Right cardiac atrium (tissue), 5 donors: ENCODE results near the gene IRF3. TPM values are rescaled to one million over a fixed set of nuclear protein-coding genes. Genes with fewer than 3 reads are reported as not detected.

ENCODE experiments used
- ATAC-seq, 2 donors: fragments of 200-7000 bp; cut with Tn5 transposase; one replicate each; pipeline versions ENCODE4 v1.8.0 to v1.9.1; 2020; ENCODE audit warnings: moderate library complexity in 2 of 2, mild to moderate bottlenecking in 1 of 2
- DNase-seq, 3 donors: peaks; one replicate each; pipeline ENCODE4 v3.0.0-alpha.2; 2020
- H3K27ac ChIP-seq: one replicate; pipeline ENCODE4 v1.5.1; 2013; ENCODE audit warnings: mild to moderate bottlenecking, low read length, control low read depth, moderate library complexity
- H3K27me3 ChIP-seq: one replicate; pipeline ENCODE4 v1.6.1; 2013; ENCODE audit not compliant: control insufficient read depth, insufficient read depth
- H3K4me1 ChIP-seq: one replicate; pipeline ENCODE4 v1.6.1; 2013; ENCODE audit warnings: low read length; ENCODE audit not compliant: control insufficient read depth, insufficient read depth
- H3K4me3 ChIP-seq: one replicate; pipeline ENCODE4 v1.5.1; 2013; ENCODE audit warnings: low read length, control low read depth
- H3K9me3 ChIP-seq: one replicate; pipeline ENCODE4 v1.6.1; 2013; ENCODE audit warnings: low read length; ENCODE audit not compliant: control insufficient read depth
- WGBS: extraction: QIAGEN DNeasy Blood & Tissue Kit; methylation state at CpG from one replicate; pipeline ENCODE4 v1.1.7; 2013; 5-methylcytosine and 5-hydroxymethylcytosine counted together
- intact Hi-C, 4 donors: fragments of 100-400 bp; cut with DNase I; formaldehyde crosslinking; loops; one replicate each; pipeline versions ENCODE4 v1.11.0 to v1.14.0; 2022 to 2023
- microRNA-seq, 2 donors: library from miRNA; unstranded; fragments of <30 nt; microRNA quantifications; one replicate each; pipeline ENCODE4 v1.2.0, GENCODE V29; 2020 to 2021
- polyA plus RNA-seq: library from polyadenylated mRNA; stranded (reverse); fragments of 200-250 nt; gene quantifications from one replicate; pipeline ENCODE4 v1.2.3, GENCODE V29; 2013
- total RNA-seq, 4 donors: library from RNA; stranded (reverse); fragmentation: NEBNext Ultra II Directional; extraction: Animal tissue kit (Norgen Biotek cat#: 25700); gene quantifications; one replicate each; pipeline ENCODE4 v1.2.1, GENCODE V29; 2021
- donor health status: healthy with polysubstance abuse.
- donor health status: DM: no; HTN: yes; CAD: no.
- donor health status: DM: no; HTN: no; CAD: no.
- donor health status: DM: no; HTN: yes; CAD: no; lungs with severe emphysema.
- donor health status: DM: yes; HTN: yes; CAD: no.

The IRF3 gene
- total and polyA plus RNA-seq, 5 donors, result 34.1 to 58.0 (median 39.6) TPM

DNA sequence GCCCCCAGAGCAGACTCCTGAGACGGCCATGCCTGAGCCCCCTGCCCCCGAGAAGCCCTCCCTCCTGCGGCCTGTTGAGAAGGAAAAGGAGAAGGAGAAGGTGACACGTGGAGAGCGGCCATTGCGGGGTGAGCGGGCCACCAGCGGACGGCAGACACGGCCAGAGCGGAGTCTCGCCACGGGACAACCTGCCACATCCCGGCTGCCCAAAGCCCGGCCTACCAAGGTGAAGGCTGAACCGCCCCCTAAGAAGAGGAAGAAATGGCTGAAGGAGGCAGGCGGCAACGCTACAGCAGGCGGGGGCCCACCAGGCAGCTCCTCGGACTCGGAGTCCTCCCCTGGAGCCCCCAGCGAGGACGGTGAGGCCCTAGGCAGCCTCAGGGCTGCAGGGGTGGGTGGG lies 49.8 kb downstream of the IRF3 start:
- H3K27ac ChIP-seq, result no peak overlapping the region
- ATAC-seq (no peak), DNase-seq (peak in 2 of 3 donors; percentile 42 to 51)
- no peak overlapping the region for H3K4me3 ChIP-seq
- intact Hi-C loops, result no loop called here
- H3K9me3 ChIP-seq, result no peaks in the 10 kb centered on the region
- peaks cover 2% of the 10 kb centered on the region for H3K4me1 ChIP-seq
- WGBS, result 97% methylated on average over 23 of the region's 23 CpGs
- H3K27me3 ChIP-seq, result no peaks in the 10 kb centered on the region

DNA sequence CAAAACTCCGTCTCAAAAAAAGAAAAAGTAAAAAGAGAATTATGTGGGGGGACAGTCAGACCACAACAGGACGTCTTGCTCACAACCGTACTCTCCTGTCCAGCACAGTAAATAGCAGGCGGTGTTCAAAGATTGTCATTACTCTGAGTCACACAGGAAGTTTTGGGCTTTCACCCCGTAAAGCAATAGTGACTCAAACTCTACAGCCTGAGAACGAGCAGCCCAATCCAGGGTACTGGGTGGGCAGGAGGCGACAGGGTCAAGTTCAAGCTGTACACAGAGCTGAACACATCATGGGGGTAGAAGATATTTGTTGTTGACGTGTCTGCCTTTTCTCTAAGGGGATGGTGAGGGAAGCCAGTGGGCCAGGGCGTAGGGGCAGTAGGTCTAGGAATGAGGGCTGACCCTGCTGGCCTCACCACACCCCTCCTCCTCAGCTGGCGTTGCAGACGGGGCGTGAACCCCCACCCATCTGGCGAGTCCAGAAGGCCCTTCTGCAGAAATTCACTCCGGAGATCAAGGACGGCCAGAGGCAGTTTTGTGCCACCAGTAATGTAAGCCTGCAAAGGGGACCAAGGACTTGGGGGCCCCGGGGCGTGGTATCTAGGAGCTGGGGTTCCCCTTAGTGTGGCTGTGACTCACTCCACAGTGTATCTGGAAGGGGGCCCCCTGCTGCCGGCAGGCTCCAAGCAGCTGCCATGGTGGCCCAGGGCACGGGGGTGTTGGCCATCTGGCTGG lies 51.4 kb downstream of the IRF3 start:
- peaks cover 2% of the 10 kb centered on the region for H3K4me1 ChIP-seq
- intact Hi-C loops, result no loop called here
- H3K4me3 ChIP-seq, result no peak overlapping the region
- no peaks in the 10 kb centered on the region for H3K27me3 ChIP-seq
- peak in 2 of 3 donors; percentile 30 to 54 for DNase-seq
- H3K27ac ChIP-seq, result no peak overlapping the region
- 83% methylated on average over 19 of the region's 19 CpGs for WGBS
- no peaks in the 10 kb centered on the region for H3K9me3 ChIP-seq
- peak in 1 of 2 donors; percentile 9 for ATAC-seq

DNA sequence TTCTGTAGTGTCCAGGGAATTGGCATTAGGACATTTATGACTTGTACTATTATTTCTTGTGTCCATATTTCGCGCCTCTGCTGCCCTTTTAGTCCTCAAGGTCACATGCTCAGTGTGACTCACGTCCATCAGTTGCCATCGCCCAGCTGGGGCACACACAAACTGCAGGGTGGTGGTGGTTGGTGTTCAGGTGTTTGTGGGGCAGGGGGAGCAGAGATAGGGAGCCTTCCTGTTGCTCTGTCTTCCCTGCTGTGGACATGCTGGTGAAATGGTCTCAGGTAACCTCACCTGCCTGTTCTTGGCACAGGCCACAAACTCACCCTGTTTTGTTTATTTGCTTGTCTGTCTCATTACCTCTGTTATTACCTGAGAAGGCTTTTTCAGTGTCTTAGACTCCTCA lies 52.3 kb downstream of the IRF3 start:
- Histone ChIP-seq H3K27ac (no peak overlapping the region), H3K27me3 (no peaks in the 10 kb centered on the region), H3K9me3 (no peaks in the 10 kb centered on the region), H3K4me3 (no peak overlapping the region), H3K4me1 (peaks cover 2% of the 10 kb centered on the region)
- intact Hi-C loops, result no loop called here
- DNase-seq (peak in 1 of 3 donors; percentile 13), ATAC-seq (peak in 1 of 2 donors; percentile 16)
- 69% methylated on average over 4 of the region's 4 CpGs for WGBS

Small RNA genes lying within 50 kb of the gene (microRNA-seq; reads per million reads assigned to microRNA genes)
- 0 to 1.7 reads per million in 2 donors for gene MIR5088

Other genes starting within 250 kb of the IRF3 start
- gene PTH2, start 242.4 kb downstream of the IRF3 start, total RNA-seq, result not detected
- not detected for gene PTH2, start 242.4 kb downstream of the IRF3 start, polyA plus RNA-seq
- not detected for gene GFY, start 240.5 kb downstream of the IRF3 start, total RNA-seq
- gene GFY, start 240.5 kb downstream of the IRF3 start, polyA plus RNA-seq, result not detected
- 1 to 10 TPM in 2 of 4 donors, under 1 TPM in 2; 0.48 to 1.2 (median 0.93) TPM for gene SLC17A7, start 224.3 kb downstream of the IRF3 start, total RNA-seq
- 1.1 TPM for gene SLC17A7, start 224.3 kb downstream of the IRF3 start, polyA plus RNA-seq
- 10 to 100 TPM; 35.2 to 43.8 (median 38.2) TPM for gene PIH1D1, start 214.0 kb downstream of the IRF3 start, total RNA-seq
- gene PIH1D1, start 214.0 kb downstream of the IRF3 start, polyA plus RNA-seq, result 34.9 TPM
- gene ALDH16A1, start 212.6 kb downstream of the IRF3 start, total RNA-seq, result 10 to 100 TPM; 11.1 to 17.7 (median 11.9) TPM
- gene ALDH16A1, start 212.6 kb downstream of the IRF3 start, polyA plus RNA-seq, result 9.3 TPM
- 1 to 10 TPM; 4.4 to 6.8 (median 4.9) TPM for gene FLT3LG, start 191.6 kb downstream of the IRF3 start, total RNA-seq
- gene FLT3LG, start 191.6 kb downstream of the IRF3 start, polyA plus RNA-seq, result 6.6 TPM
- gene RPL13A, start 178.2 kb downstream of the IRF3 start, total RNA-seq, result 1,000 to 10,000 TPM; 1,399 to 1,753 (median 1,480) TPM
- 1,392 TPM for gene RPL13A, start 178.2 kb downstream of the IRF3 start, polyA plus RNA-seq
- 1,000 to 10,000 TPM; 1,034 to 1,270 (median 1,120) TPM for gene RPS11, start 169.4 kb downstream of the IRF3 start, total RNA-seq
- gene RPS11, start 169.4 kb downstream of the IRF3 start, polyA plus RNA-seq, result 2,599 TPM
- 100 to 1,000 TPM; 139 to 158 (median 147) TPM for gene FCGRT, start 153.2 kb downstream of the IRF3 start, total RNA-seq
- 104 TPM for gene FCGRT, start 153.2 kb downstream of the IRF3 start, polyA plus RNA-seq
- gene RCN3, start 137.9 kb downstream of the IRF3 start, total RNA-seq, result 10 to 100 TPM; 10.2 to 27.4 (median 17.6) TPM
- 29.3 TPM for gene RCN3, start 137.9 kb downstream of the IRF3 start, polyA plus RNA-seq
- 10 to 100 TPM; 46.1 to 50.8 (median 48.3) TPM for gene NOSIP, start 85.3 kb downstream of the IRF3 start, total RNA-seq
- 57.7 TPM for gene NOSIP, start 85.3 kb downstream of the IRF3 start, polyA plus RNA-seq
- gene PRRG2, start 84.5 kb downstream of the IRF3 start, total RNA-seq, result under 1 TPM; 0.42 to 0.83 (median 0.69) TPM
- gene PRRG2, start 84.5 kb downstream of the IRF3 start, polyA plus RNA-seq, result 1.2 TPM
- gene PRR12, start 74.7 kb downstream of the IRF3 start, total RNA-seq, result 10 to 100 TPM; 13.1 to 19.9 (median 17.0) TPM
- 9.8 TPM for gene PRR12, start 74.7 kb downstream of the IRF3 start, polyA plus RNA-seq
- 100 to 1,000 TPM in 1 of 4 donors, 10 to 100 TPM in 3; 76.7 to 106 (median 85.3) TPM for gene RRAS, start 25.7 kb downstream of the IRF3 start, total RNA-seq
- 153 TPM for gene RRAS, start 25.7 kb downstream of the IRF3 start, polyA plus RNA-seq
- 10 to 100 TPM; 41.8 to 52.7 (median 42.3) TPM for gene SCAF1, start 23.6 kb downstream of the IRF3 start, total RNA-seq
- gene SCAF1, start 23.6 kb downstream of the IRF3 start, polyA plus RNA-seq, result 23.3 TPM
- gene BCL2L12, start 76 bp upstream of the IRF3 start, total RNA-seq, result 10 to 100 TPM in 3 of 4 donors, 1 to 10 TPM in 1; 8.6 to 14.0 (median 12.4) TPM
- gene BCL2L12, start 76 bp upstream of the IRF3 start, polyA plus RNA-seq, result 15.1 TPM
- 100 to 1,000 TPM; 117 to 131 (median 125) TPM for gene PRMT1, start 11.4 kb upstream of the IRF3 start, total RNA-seq
- 154 TPM for gene PRMT1, start 11.4 kb upstream of the IRF3 start, polyA plus RNA-seq
- under 1 TPM; 0.28 to 0.82 (median 0.44) TPM for gene ADM5, start 23.7 kb upstream of the IRF3 start, total RNA-seq
- gene ADM5, start 23.7 kb upstream of the IRF3 start, polyA plus RNA-seq, result 0.52 TPM
- 1 to 10 TPM; 4.8 to 8.5 (median 5.7) TPM for gene CPT1C, start 25.3 kb upstream of the IRF3 start, total RNA-seq
- 4.5 TPM for gene CPT1C, start 25.3 kb upstream of the IRF3 start, polyA plus RNA-seq
- 1 to 10 TPM in 3 of 4 donors, under 1 TPM in 1; 0.59 to 1.4 (median 1.2) TPM for gene TSKS, start 97.4 kb upstream of the IRF3 start, total RNA-seq
- 1.1 TPM for gene TSKS, start 97.4 kb upstream of the IRF3 start, polyA plus RNA-seq
- gene AP2A1, start 101.1 kb upstream of the IRF3 start, total RNA-seq, result 10 to 100 TPM; 58.8 to 80.7 (median 73.7) TPM
- gene AP2A1, start 101.1 kb upstream of the IRF3 start, polyA plus RNA-seq, result 50.8 TPM
- gene FUZ, start 147.4 kb upstream of the IRF3 start, total RNA-seq, result 10 to 100 TPM; 13.2 to 21.3 (median 16.4) TPM
- gene FUZ, start 147.4 kb upstream of the IRF3 start, polyA plus RNA-seq, result 25.8 TPM
- gene MED25, start 152.4 kb upstream of the IRF3 start, total RNA-seq, result 10 to 100 TPM; 37.8 to 50.4 (median 43.1) TPM
- gene MED25, start 152.4 kb upstream of the IRF3 start, polyA plus RNA-seq, result 39.2 TPM
- 100 to 1,000 TPM; 127 to 146 (median 141) TPM for gene PTOV1, start 185.3 kb upstream of the IRF3 start, total RNA-seq
- 134 TPM for gene PTOV1, start 185.3 kb upstream of the IRF3 start, polyA plus RNA-seq
- 100 to 1,000 TPM in 1 of 4 donors, 10 to 100 TPM in 3; 38.6 to 144 (median 42.9) TPM for gene PNKP, start 201.7 kb upstream of the IRF3 start, total RNA-seq
- 40.8 TPM for gene PNKP, start 201.7 kb upstream of the IRF3 start, polyA plus RNA-seq
- gene AKT1S1, start 211.5 kb upstream of the IRF3 start, total RNA-seq, result 10 to 100 TPM; 32.4 to 38.7 (median 36.4) TPM
- 40.2 TPM for gene AKT1S1, start 211.5 kb upstream of the IRF3 start, polyA plus RNA-seq
- 10 to 100 TPM; 35.7 to 45.7 (median 42.1) TPM for gene TBC1D17, start 211.8 kb upstream of the IRF3 start, total RNA-seq
- gene TBC1D17, start 211.8 kb upstream of the IRF3 start, polyA plus RNA-seq, result 35.6 TPM
- gene IL4I1, start 231.0 kb upstream of the IRF3 start, total RNA-seq, result under 1 TPM in 3 of 4 donors, not detected in 1; 0.24 to 0.92 (median 0.60) TPM
- 0.29 TPM for gene IL4I1, start 231.0 kb upstream of the IRF3 start, polyA plus RNA-seq